ENCODE results near the gene CYTH3.

The CYTH3 gene

DNA sequence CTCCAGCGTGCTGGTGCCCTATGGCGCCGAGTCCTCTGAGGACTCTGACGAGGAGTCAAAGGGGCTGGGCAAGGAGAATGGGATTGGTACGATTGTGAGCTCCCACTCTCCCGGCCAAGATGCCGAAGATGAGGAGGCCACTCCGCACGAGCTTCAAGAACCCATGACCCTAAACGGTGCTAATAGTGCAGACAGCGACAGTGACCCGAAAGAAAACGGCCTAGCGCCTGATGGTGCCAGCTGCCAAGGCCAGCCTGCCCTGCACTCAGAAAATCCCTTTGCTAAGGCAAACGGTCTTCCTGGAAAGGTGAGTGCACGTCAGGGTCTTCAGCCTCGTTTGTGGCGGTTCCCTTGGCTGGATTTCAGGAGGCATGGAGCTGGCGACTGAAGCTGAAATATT is 122.4 kb downstream of the CYTH3 start:
- Histone ChIP-seq H3K27ac (ENCODE audit: poor library complexity, severe bottlenecking) (no peak overlapping the region), H3K4me1 (ENCODE audit: insufficient read depth, poor library complexity, severe bottlenecking) (no peaks in the 10 kb centered on the region), H3K4me3 (ENCODE audit: severe bottlenecking) (no peak overlapping the region), H3K36me3 (ENCODE audit: low read depth) (peaks cover 81% of the 10 kb centered on the region), H3K27me3 (ENCODE audit: insufficient read depth, poor library complexity, severe bottlenecking) (no peaks in the 10 kb centered on the region), H3K9me3 (ENCODE audit: severe bottlenecking) (no peaks in the 10 kb centered on the region)
- TF ChIP-seq, protein P1, sequence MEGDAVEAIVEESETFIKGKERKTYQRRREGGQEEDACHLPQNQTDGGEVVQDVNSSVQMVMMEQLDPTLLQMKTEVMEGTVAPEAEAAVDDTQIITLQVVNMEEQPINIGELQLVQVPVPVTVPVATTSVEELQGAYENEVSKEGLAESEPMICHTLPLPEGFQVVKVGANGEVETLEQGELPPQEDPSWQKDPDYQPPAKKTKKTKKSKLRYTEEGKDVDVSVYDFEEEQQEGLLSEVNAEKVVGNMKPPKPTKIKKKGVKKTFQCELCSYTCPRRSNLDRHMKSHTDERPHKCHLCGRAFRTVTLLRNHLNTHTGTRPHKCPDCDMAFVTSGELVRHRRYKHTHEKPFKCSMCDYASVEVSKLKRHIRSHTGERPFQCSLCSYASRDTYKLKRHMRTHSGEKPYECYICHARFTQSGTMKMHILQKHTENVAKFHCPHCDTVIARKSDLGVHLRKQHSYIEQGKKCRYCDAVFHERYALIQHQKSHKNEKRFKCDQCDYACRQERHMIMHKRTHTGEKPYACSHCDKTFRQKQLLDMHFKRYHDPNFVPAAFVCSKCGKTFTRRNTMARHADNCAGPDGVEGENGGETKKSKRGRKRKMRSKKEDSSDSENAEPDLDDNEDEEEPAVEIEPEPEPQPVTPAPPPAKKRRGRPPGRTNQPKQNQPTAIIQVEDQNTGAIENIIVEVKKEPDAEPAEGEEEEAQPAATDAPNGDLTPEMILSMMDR (IDR thresholded peaks at IDR 0.05; ENCODE audit: poor library complexity, severe bottlenecking), result no peak
- DNase-seq (ENCODE audit: low spot score), result no peak
- no peak for ATAC-seq (ENCODE audit: low read depth)

DNA sequence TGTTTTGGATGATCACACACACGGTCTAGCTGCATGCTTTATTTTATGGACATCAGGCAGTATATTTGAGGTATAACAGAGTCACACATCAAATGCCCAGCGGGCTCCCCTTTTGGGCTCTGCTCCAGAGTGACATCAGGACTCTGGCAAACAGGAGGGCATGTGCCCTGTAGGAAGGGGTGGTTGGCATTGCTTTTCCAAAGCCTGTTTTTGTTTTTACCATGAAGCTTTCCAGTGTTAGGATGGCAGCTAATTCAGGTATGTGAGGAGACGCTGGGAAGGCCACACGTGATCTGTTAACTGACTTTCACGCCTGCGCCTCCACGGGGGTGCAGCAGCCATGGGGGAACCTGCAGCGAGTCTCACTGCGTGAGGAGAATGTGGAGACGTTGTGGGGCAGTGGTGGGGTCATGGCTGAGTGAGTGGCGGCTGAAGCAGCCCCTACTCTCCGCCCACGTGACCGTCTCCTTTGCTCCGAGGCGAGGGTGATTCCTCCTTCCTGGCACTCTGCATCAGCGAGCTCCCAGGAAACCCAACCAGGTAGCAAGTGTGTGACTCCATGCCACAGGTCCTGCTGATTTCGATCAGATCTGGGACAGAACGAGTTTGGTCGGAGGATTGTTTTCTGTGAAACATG is 123.6 kb downstream of the CYTH3 start:
- H3K27me3 ChIP-seq (ENCODE audit: insufficient read depth, poor library complexity, severe bottlenecking), result no peaks in the 10 kb centered on the region
- H3K36me3 ChIP-seq (ENCODE audit: low read depth), result peaks cover 89% of the 10 kb centered on the region
- H3K4me3 ChIP-seq (ENCODE audit: severe bottlenecking), result no peak overlapping the region
- TF ChIP-seq, protein P1 (IDR thresholded peaks at IDR 0.05; ENCODE audit: poor library complexity, severe bottlenecking), result no peak
- H3K4me1 ChIP-seq (ENCODE audit: insufficient read depth, poor library complexity, severe bottlenecking), result no peaks in the 10 kb centered on the region
- H3K9me3 ChIP-seq (ENCODE audit: severe bottlenecking), result no peaks in the 10 kb centered on the region
- ATAC-seq (ENCODE audit: low read depth) (no peak), DNase-seq (ENCODE audit: low spot score) (no peak)
- H3K27ac ChIP-seq (ENCODE audit: poor library complexity, severe bottlenecking), result no peak overlapping the region

DNA sequence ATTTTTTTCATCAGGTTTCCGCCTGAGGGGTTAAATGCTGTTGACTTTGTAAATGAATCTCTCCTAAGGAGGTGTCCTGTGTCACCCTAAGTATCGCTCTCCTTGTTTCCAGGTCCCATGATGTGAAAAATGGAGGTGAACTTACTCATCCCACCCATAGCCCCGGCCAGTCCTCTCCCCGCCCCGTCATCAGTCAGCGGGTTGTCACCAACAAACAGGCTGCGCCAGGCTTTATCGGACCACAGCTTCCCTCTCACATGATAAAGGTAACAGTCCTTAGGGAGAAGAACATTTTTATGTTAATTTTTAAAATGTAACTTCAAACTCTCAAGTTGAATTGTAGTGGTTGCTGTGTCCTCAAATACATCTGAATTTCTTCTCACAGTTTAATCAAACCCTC is 124.8 kb downstream of the CYTH3 start:
- no peaks in the 10 kb centered on the region for H3K4me1 ChIP-seq (ENCODE audit: insufficient read depth, poor library complexity, severe bottlenecking)
- TF ChIP-seq, protein P1 (IDR thresholded peaks at IDR 0.05; ENCODE audit: poor library complexity, severe bottlenecking), result no peak
- H3K27ac ChIP-seq (ENCODE audit: poor library complexity, severe bottlenecking), result no peak overlapping the region
- no peaks in the 10 kb centered on the region for H3K9me3 ChIP-seq (ENCODE audit: severe bottlenecking)
- no peak overlapping the region for H3K4me3 ChIP-seq (ENCODE audit: severe bottlenecking)
- DNase-seq (ENCODE audit: low spot score), result no peak
- no peaks in the 10 kb centered on the region for H3K27me3 ChIP-seq (ENCODE audit: insufficient read depth, poor library complexity, severe bottlenecking)
- peaks cover 85% of the 10 kb centered on the region for H3K36me3 ChIP-seq (ENCODE audit: low read depth)
- no peak for ATAC-seq (ENCODE audit: low read depth)

DNA sequence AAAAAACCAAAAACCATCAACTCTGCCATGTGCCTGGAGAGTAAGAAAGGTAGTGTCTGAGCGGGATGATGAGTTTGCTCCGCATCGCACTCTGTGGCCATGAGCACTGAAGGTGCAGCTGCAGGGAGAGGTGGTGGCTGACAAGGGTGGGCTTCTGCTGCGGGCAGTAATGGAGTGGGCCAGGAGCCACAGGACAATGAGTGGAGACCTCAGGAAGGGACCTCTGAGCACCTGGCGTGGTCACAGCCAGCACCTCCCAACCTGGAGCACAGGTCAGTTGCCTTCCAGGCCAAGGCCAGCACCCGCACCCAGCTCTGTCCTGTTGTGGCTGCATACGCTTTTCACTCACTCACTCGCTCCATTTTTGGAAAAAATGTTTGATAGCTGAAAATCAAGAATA is 125.8 kb downstream of the CYTH3 start:
- Histone ChIP-seq H3K27me3 (ENCODE audit: insufficient read depth, poor library complexity, severe bottlenecking) (no peaks in the 10 kb centered on the region), H3K4me3 (ENCODE audit: severe bottlenecking) (no peak overlapping the region), H3K27ac (ENCODE audit: poor library complexity, severe bottlenecking) (no peak overlapping the region), H3K4me1 (ENCODE audit: insufficient read depth, poor library complexity, severe bottlenecking) (no peaks in the 10 kb centered on the region), H3K9me3 (ENCODE audit: severe bottlenecking) (no peaks in the 10 kb centered on the region), H3K36me3 (ENCODE audit: low read depth) (peaks cover 79% of the 10 kb centered on the region)
- DNase-seq (ENCODE audit: low spot score) (no peak), ATAC-seq (ENCODE audit: low read depth) (no peak)
- TF ChIP-seq, protein P1 (IDR thresholded peaks at IDR 0.05; ENCODE audit: poor library complexity, severe bottlenecking), result no peak

DNA sequence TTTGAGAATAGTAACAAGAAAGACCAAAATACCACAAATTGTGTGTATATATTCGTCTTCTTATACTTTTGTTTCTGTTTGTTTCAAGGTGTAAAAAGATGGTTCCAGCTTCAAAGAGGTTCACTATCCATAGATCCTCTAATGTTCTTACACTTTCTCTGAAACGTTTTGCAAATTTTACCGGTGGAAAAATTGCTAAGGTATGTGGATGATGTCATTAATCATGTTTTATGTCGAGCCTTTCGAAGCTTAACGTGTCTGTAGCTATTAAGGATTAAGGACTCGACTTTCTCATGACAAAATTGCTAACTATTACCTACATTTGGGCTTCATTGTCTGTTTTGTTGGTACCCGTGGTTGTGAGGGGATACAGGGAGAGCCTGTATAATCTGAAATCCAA is 128.4 kb downstream of the CYTH3 start:
- Histone ChIP-seq H3K36me3 (ENCODE audit: low read depth) (peaks cover 71% of the 10 kb centered on the region), H3K27ac (ENCODE audit: poor library complexity, severe bottlenecking) (no peak overlapping the region)
- TF ChIP-seq, protein P1 (IDR thresholded peaks at IDR 0.05; ENCODE audit: poor library complexity, severe bottlenecking), result no peak

More for the DNA sequence above, 128.4 kb downstream of the CYTH3 start:
- Histone ChIP-seq H3K9me3 (ENCODE audit: severe bottlenecking) (no peaks in the 10 kb centered on the region), H3K27me3 (ENCODE audit: insufficient read depth, poor library complexity, severe bottlenecking) (no peaks in the 10 kb centered on the region), H3K4me3 (ENCODE audit: severe bottlenecking) (no peak overlapping the region), H3K4me1 (ENCODE audit: insufficient read depth, poor library complexity, severe bottlenecking) (no peaks in the 10 kb centered on the region)
- no peak for ATAC-seq (ENCODE audit: low read depth)
- DNase-seq (ENCODE audit: low spot score), result no peak

Measured in RWPE2 (cell line).